PC-9 (cell line): ENCODE results near the gene MANBA. TPM values are rescaled to one million over a fixed set of nuclear protein-coding genes. Genes with fewer than 3 reads are reported as not detected.
"Not testable (repeated sequence)": the region's sequence is repeated elsewhere in the genome, so short reads cannot be mapped to it uniquely, and the experiment has no call there.

Experiments
- BruUV-seq: library from RNA; stranded (reverse); fragments of 400-500 nt; replicated peaks from 2 replicates; lab custom pipeline; 2021; lab: Mats Ljungman, UMichigan
- CTCF ChIA-PET: fragments of 300-600 bp; sonication (Branson Sonifier 250); formaldehyde crosslinking; loops from one replicate; lab custom pipeline; 2022; ENCODE audit warnings: antibody characterized with exemption; lab: Charles Lee
- POLR2A ChIA-PET: fragments of 300-600 bp; sonication (Branson Sonifier 250); formaldehyde crosslinking; loops from one replicate; lab custom pipeline; 2022; ENCODE audit warnings: antibody characterized with exemption; ENCODE audit not compliant: unreplicated experiment; lab: Charles Lee
- DNase-seq, 2 experiments: peaks; one replicate each; pipeline versions ENCODE4 v3.0.0 to v3.0.0-alpha.2; 2015 to 2022; ENCODE audit warnings: mixed read lengths in 1 of 2
- H2AFZ ChIP-seq: fragments of 200-600 bp; sonication (generic); 2 replicates; pipeline ENCODE4 v1.8.1; 2017; ENCODE audit warnings: antibody characterized with exemption
- H3F3A ChIP-seq: fragments of 200-600 bp; sonication (generic); 2 replicates; pipeline ENCODE4 v1.8.1; 2017; ENCODE audit warnings: antibody characterized with exemption, mild to moderate bottlenecking, low read depth; ENCODE audit not compliant: insufficient read depth
- H3K27ac ChIP-seq: fragments of 200-600 bp; sonication (generic); 2 replicates; pipeline ENCODE4 v1.6.1; 2016; ENCODE audit warnings: mixed run types
- H3K27me3 ChIP-seq: fragments of 200-600 bp; sonication (generic); 2 replicates; pipeline ENCODE4 v1.6.1; 2016; ENCODE audit warnings: low read depth, mixed run types; ENCODE audit not compliant: insufficient read depth
- H3K36me3 ChIP-seq: fragments of 200-600 bp; sonication (generic); 2 replicates; pipeline ENCODE4 v1.6.1; 2016; ENCODE audit warnings: low read depth, mixed run types
- H3K4me1 ChIP-seq: fragments of 200-600 bp; sonication (generic); replicated peaks from 2 replicates; pipeline ENCODE4 v1.6.1; 2016; ENCODE audit warnings: mixed run types; ENCODE audit not compliant: insufficient read depth
- H3K4me2 ChIP-seq: fragments of 200-600 bp; sonication (generic); 2 replicates; pipeline ENCODE4 v1.6.1; 2017; ENCODE audit warnings: mixed run types
- H3K4me3 ChIP-seq: fragments of 200-600 bp; sonication (generic); 2 replicates; pipeline ENCODE4 v1.6.1; 2016; ENCODE audit warnings: mixed run types
- H3K79me2 ChIP-seq: fragments of 200-600 bp; sonication (generic); 2 replicates; pipeline ENCODE4 v1.6.1; 2017; ENCODE audit warnings: low read depth, mixed run types
- H3K9me2 ChIP-seq: fragments of 200-600 bp; sonication (generic); 2 replicates; pipeline ENCODE4 v1.8.1; 2017; ENCODE audit warnings: mild to moderate bottlenecking; ENCODE audit not compliant: insufficient read depth
- H3K9me3 ChIP-seq: fragments of 200-600 bp; sonication (generic); 2 replicates; pipeline ENCODE4 v1.8.1; 2016; ENCODE audit warnings: low read depth; ENCODE audit not compliant: insufficient read depth
- H4K20me1 ChIP-seq: fragments of 200-600 bp; sonication (generic); 2 replicates; pipeline ENCODE4 v1.8.1; 2017; ENCODE audit not compliant: insufficient read depth
- EZH2 ChIP-seq: fragments of 200-600 bp; sonication (generic); IDR thresholded peaks from 2 replicates; pipeline ENCODE4 v1.8.0; 2017; ENCODE audit warnings: antibody characterized with exemption, low read depth
- intact Hi-C: fragments of 100-400 bp; cut with micrococcal nuclease; formaldehyde crosslinking; loops from one replicate; pipeline ENCODE4 v1.10.0; 2022; ENCODE audit not compliant: unreplicated experiment
- total RNA-seq: library from RNA; stranded (reverse); gene quantifications from 2 replicates; pipeline ENCODE4 v1.2.3, GENCODE V29; 2021
- TF ChIP-seq, protein P1 (sequence below): fragments of 200-600 bp; sonication (generic); conservative IDR thresholded peaks from 2 replicates; pipeline ENCODE4 v1.6.1; 2017; ENCODE audit warnings: mixed run types, antibody characterized with exemption, mild to moderate bottlenecking, moderate library complexity

Gene MANBA
- total RNA-seq, 1 experiment from 2014 or later = 11.8 TPM

DNA sequence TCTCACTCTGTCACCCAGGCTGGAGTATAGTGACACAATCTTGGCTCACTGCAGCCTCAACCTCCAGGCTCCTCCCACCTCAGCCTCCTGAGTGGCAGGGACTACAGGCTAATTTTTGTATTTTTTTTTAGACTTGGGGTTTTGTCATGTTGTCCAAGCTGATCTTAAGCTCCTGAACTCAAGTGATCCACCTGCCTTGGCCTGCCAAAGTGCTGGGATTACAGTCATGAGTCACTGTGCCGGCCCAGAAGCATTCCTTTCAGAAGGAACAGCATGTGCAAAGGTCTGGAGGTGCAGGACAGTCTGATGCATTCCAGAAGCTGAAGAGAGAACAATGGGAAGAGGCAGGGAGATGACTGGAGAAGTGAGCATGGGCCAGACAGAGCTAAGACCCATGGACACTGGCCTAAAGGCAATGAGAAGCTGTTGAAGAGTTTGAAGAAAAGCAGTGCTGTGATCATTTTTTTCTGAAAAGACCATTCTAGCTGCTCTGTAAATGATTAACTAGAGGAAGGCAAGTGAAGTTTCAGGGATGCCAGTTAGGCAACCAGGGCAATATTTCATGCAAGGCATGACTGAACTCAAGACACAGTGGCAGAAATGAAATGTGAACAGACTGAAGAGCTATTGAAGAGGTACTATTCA is 43.2 kb downstream of the MANBA start:
- H3K79me2 ChIP-seq = no peaks in the 10 kb centered on the region
- no peaks in the 10 kb centered on the region for H3K36me3 ChIP-seq
- ChIA-PET CTCF (no interaction called here), POLR2A (no interaction called here)
- no peak for TF ChIP-seq EZH2
- TF ChIP-seq, protein P1, sequence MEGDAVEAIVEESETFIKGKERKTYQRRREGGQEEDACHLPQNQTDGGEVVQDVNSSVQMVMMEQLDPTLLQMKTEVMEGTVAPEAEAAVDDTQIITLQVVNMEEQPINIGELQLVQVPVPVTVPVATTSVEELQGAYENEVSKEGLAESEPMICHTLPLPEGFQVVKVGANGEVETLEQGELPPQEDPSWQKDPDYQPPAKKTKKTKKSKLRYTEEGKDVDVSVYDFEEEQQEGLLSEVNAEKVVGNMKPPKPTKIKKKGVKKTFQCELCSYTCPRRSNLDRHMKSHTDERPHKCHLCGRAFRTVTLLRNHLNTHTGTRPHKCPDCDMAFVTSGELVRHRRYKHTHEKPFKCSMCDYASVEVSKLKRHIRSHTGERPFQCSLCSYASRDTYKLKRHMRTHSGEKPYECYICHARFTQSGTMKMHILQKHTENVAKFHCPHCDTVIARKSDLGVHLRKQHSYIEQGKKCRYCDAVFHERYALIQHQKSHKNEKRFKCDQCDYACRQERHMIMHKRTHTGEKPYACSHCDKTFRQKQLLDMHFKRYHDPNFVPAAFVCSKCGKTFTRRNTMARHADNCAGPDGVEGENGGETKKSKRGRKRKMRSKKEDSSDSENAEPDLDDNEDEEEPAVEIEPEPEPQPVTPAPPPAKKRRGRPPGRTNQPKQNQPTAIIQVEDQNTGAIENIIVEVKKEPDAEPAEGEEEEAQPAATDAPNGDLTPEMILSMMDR = no peak
- no peaks in the 10 kb centered on the region for H4K20me1 ChIP-seq
- no peaks in the 10 kb centered on the region for H3K9me2 ChIP-seq
- intact Hi-C loops = no loop called here
- H3K4me1 ChIP-seq = 0 out of 2 replicates have a peak, but pooled peaks cover 4% of the 10 kb centered on the region
- no peak overlapping the region for H2AFZ ChIP-seq
- H3F3A ChIP-seq = no peaks in the 10 kb centered on the region
- H3K27ac ChIP-seq = no peak overlapping the region
- H3K27me3 ChIP-seq = no peaks in the 10 kb centered on the region
- no peaks in the 10 kb centered on the region; the same call in 1 of the 2 replicates for H3K9me3 ChIP-seq
- no TSS peak for BruUV-seq
- no peak overlapping the region for H3K4me3 ChIP-seq
- no peak overlapping the region for H3K4me2 ChIP-seq
- no peak for DNase-seq

DNA sequence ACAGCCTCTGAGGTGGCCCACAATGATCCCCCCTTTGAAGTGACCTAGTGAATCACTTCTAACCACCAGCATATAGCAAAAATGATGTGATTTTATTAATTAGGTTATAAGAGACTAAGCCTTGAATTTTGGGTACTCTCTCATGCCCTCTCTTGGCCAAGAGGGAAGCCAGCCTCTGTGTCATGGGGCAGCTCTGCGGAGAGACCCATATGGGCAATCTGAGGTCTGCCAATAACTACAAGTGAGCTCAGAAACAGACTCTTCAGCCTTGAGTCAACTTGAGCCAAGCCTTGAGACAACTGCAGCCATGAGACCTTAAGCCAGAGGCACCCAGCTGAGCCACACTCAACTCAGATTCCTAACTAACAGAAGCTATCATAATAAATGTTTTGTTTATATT is 45.7 kb downstream of the MANBA start:
- Histone ChIP-seq H3K9me2 (no peaks in the 10 kb centered on the region), H3K9me3 (no peaks in the 10 kb centered on the region; the same call in 1 of the 2 replicates), H2AFZ (no peak overlapping the region), H3K27ac (no peak overlapping the region), H3K79me2 (no peaks in the 10 kb centered on the region), H3K4me3 (no peak overlapping the region), H3K4me1 (0 out of 2 replicates have a peak, but pooled peaks cover 4% of the 10 kb centered on the region), H3F3A (no peaks in the 10 kb centered on the region), H4K20me1 (no peaks in the 10 kb centered on the region), H3K4me2 (no peak overlapping the region), H3K36me3 (no peaks in the 10 kb centered on the region), H3K27me3 (no peaks in the 10 kb centered on the region)
- POLR2A ChIA-PET = no interaction called here
- no peak for DNase-seq
- CTCF ChIA-PET = no interaction called here
- TF ChIP-seq EZH2 = no peak
- TF ChIP-seq, protein P1 = no peak
- intact Hi-C loops = no loop called here
- BruUV-seq = no TSS peak

DNA sequence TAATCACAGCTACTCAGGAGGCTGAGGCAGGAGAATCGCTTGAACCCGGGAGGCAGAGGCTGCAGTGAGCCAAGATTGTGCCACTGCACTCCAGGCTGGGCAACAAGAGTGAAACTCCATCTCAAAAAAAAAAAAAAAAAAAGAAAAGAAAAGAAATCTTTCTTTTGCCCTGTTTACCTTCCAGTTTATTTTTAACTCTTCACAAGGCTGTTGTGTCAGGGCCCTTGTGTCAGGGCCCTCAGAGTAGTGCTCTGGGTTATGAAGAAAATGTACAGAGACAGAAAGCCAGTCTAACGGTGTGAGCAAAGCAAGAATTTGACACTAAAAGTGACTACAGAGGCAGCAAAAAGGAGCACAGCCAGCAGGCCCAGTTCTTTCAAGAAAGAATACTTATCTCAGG is 47.0 kb downstream of the MANBA start:
- H3K27ac ChIP-seq, POLR2A ChIA-PET, intact Hi-C loops, H3K4me2 ChIP-seq, H3K36me3 ChIP-seq, H3K9me2 ChIP-seq, H3K27me3 ChIP-seq, H2AFZ ChIP-seq, H3K4me3 ChIP-seq, H3K9me3 ChIP-seq, H4K20me1 ChIP-seq, BruUV-seq, H3K4me1 ChIP-seq, H3K79me2 ChIP-seq, DNase-seq, H3F3A ChIP-seq: not testable (repeated sequence)
- CTCF ChIA-PET = interaction anchor here (0.5 kb wide), 1 partner anchor 378 kb away, joined by 3 read pairs; no protein-coding TSS in a partner anchor
